HuH-7.5 (cell line): ENCODE measurements around the gene ZNF480.
"Not testable (repeated sequence)": the region's sequence is repeated elsewhere in the genome, so short reads cannot be mapped to it uniquely, and the experiment has no call there.

Source experiments
- DNase-seq: peaks from one replicate; pipeline ENCODE4 v3.0.0; 2011; ENCODE audit warnings: low spot score

ZNF480 gene

DNA sequence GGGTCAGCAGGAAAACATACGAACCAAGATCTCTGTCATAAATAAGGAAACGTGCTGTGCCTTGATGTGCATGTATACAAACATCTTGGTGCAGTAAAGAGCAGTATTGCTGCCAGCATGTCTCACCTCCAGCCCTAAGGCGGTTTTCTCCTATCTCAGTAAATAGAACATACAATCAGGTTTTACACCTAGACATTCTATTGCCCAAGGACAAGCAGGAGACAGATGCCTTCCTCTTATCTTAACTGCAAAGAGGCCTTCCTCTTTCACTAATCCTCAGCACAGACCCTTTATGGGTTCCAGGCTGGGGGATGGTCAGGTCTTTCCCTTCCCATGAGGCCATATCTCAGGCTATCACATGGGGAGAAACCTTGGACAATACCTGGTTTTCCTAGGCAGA lies 42.1 kb downstream of the ZNF480 start:
- DNase-seq, result not testable (repeated sequence)

GRCh38 chr19:52343548-52343947 lies 46.6 kb downstream of the ZNF480 start:
- DNase-seq, result no peak

DNA sequence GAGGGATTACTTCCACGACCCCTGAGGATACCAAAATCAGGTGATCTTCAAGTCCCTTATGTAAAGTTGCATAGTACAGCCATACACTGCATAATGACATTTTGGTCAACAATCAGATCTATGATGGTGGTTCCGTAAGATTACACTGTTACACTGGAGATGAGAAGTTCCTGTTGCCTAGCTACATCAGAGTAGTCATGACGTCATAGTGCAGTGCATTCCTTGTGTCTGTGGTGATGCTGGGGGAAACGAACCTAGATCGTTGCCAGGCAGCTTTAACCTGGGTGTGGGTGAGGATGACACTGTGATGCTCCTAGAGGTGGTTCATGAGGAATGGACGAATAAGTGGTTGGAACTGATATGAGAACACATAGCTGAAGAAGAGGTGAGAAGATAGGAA lies 48.2 kb downstream of the ZNF480 start:
- no peak for DNase-seq

DNA sequence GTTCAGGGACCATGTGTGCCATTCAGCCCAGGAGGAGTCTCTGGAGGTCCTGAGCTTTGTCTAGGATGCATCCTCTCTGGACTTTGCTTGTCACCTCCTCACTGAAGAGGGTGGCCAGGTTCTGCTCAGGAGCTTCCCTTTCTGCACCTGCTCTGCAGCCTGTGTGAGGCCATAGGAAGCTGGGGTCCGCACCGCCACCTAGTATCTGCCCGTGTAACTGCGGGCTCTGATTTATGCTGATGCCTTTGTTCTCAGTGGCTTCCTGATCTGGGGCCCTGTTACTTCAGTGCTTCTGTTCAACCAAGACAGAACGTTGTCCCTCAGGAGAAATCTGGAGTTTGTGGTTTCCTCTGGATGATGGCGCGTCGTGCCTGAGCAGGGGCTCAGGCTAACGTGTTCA lies 54.5 kb downstream of the ZNF480 start:
- DNase-seq, result no peak

- DNase-seq, result no peak
These were observed 69.5 kb downstream of the ZNF480 start for GRCh38 chr19:52366414-52366824.

GRCh38 chr19:52369559-52370340 lies 72.8 kb downstream of the ZNF480 start, which contains the start of gene ZNF880:
Gene ZNF880, plus strand, starts transcription at chr19:52369923. Its CDS starts 43 bp downstream, at chr19:52369966.
- peak; percentile 73 for DNase-seq

- DNase-seq, result no peak
These were observed 73.4 kb downstream of the ZNF480 start for GRCh38 chr19:52370341-52370710.
